ENCODE data around the gene AKT1. TPM values are rescaled to one million over a fixed set of nuclear protein-coding genes. Genes with fewer than 3 reads are reported as not detected.
A peak's percentile ranks its signal among the peaks of the same experiment; 100 is the strongest.

AKT1 gene
- total RNA-seq, 4 donors from 2014 or later = 134 to 283 (median 143) TPM

- H3K9me3 ChIP-seq = no peaks in the 10 kb centered on the region
- 70 to 83% methylated on average over 2 to 5 of the region's 18 CpGs for WGBS, 2 donors (ENCODE audit: low coverage in 1 of 2)
- no peaks in the 10 kb centered on the region for H3K27me3 ChIP-seq
- TF ChIP-seq CTCF (IDR thresholded peaks at IDR 0.05) (no peak), POLR2AphosphoS5 (IDR thresholded peaks at IDR 0.05) (no peak), EP300 (IDR thresholded peaks at IDR 0.05) (no peak), POLR2A (IDR thresholded peaks at IDR 0.05) (no peak)
- no peak overlapping the region for H3K4me3 ChIP-seq
- H3K36me3 ChIP-seq = peaks cover 0 to 36% of the 10 kb centered on the region in 2 donors
- no peak for ATAC-seq
- peaks cover 0 to 63% (median 11%) of the 10 kb centered on the region in 3 donors for H3K4me1 ChIP-seq
- peak overlapping the region in 3 of 4 donors; percentile 0 to 78 (median 59) for H3K27ac ChIP-seq
Measured at GRCh38 chr14:104721505-104722431, 73.8 kb downstream of the AKT1 start.

Other genes with a start within 250 kb of the AKT1 start
- gene C14orf180, start 216.0 kb downstream of the AKT1 start, total RNA-seq = under 1 TPM in 2 of 4 donors, not detected in 2; 0.54 to 0.78 TPM
- gene TMEM179, start 191.0 kb downstream of the AKT1 start, total RNA-seq = 1 to 10 TPM in 1 of 4 donors, under 1 TPM in 3; 0.46 to 1.9 (median 0.72) TPM
- 100 to 1,000 TPM in 1 of 4 donors, 10 to 100 TPM in 3; 44.6 to 102 (median 64.7) TPM for gene INF2, start 106.1 kb downstream of the AKT1 start, total RNA-seq
- gene ADSS1, start 71.5 kb downstream of the AKT1 start, total RNA-seq = 10 to 100 TPM in 2 of 4 donors, 1 to 10 TPM in 2; 5.1 to 32.2 (median 8.8) TPM
- 100 to 1,000 TPM; 188 to 513 (median 363) TPM for gene SIVA1, start 42.6 kb downstream of the AKT1 start, total RNA-seq
- gene ZBTB42, start 5.4 kb upstream of the AKT1 start, total RNA-seq = 1 to 10 TPM; 2.0 to 4.8 (median 3.2) TPM
- gene CEP170B, start 69.5 kb upstream of the AKT1 start, total RNA-seq = 10 to 100 TPM; 18.7 to 64.7 (median 25.5) TPM
- gene PLD4, start 129.1 kb upstream of the AKT1 start, total RNA-seq = under 1 TPM in 3 of 4 donors, not detected in 1; under 0.01 to 0.42 (median 0.31) TPM
- gene AHNAK2, start 182.6 kb upstream of the AKT1 start, total RNA-seq = 100 to 1,000 TPM; 105 to 529 (median 239) TPM
- gene CLBA1, start 190.0 kb upstream of the AKT1 start, total RNA-seq = 1 to 10 TPM; 2.4 to 8.8 (median 5.8) TPM
- gene CDCA4, start 225.3 kb upstream of the AKT1 start, total RNA-seq = 1 to 10 TPM; 5.8 to 7.8 (median 6.2) TPM

Measured in gastroesophageal sphincter (tissue), 4 donors.